NB4 (cell line): Measurements from ENCODE around the gene ANKRD65.

Source experiments
- POLR2A ChIP-seq: IDR thresholded peaks from 2 replicates; pipeline ENCODE4 v1.6.1; 2011; ENCODE audit warnings: mild to moderate bottlenecking; ENCODE audit not compliant: insufficient read length; ENCODE audit errors: extremely low read depth
- TF ChIP-seq, protein P1 (sequence below): IDR thresholded peaks from one replicate; pipeline ENCODE4 v1.5.1; 2012; ENCODE audit warnings: low read depth, low read length
- TF ChIP-seq, protein P2 (sequence below): IDR thresholded peaks from 2 replicates; pipeline ENCODE4 v1.6.1; 2011; ENCODE audit warnings: low read depth, low read length

DNA sequence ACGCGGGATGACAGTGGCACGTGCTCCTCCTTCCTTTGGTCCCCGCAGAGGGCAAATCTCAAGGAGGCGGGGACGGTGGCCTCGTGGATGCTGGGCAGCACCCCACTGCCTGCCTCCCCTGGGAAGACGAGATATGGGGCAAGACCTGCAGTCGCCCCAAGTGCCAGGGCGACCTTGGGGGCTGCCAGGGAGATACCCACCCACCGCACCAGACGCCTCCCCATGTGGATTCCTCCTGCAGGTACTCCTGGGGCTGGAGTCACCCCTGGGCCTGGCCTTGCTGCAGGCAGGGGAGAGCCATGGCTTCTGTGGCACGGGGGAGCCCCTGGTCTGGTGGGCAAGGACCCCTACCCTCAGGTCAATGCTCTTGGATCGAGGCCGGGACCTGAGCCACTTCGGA is 40.2 kb downstream of the ANKRD65 start:
- TF ChIP-seq, protein P1, sequence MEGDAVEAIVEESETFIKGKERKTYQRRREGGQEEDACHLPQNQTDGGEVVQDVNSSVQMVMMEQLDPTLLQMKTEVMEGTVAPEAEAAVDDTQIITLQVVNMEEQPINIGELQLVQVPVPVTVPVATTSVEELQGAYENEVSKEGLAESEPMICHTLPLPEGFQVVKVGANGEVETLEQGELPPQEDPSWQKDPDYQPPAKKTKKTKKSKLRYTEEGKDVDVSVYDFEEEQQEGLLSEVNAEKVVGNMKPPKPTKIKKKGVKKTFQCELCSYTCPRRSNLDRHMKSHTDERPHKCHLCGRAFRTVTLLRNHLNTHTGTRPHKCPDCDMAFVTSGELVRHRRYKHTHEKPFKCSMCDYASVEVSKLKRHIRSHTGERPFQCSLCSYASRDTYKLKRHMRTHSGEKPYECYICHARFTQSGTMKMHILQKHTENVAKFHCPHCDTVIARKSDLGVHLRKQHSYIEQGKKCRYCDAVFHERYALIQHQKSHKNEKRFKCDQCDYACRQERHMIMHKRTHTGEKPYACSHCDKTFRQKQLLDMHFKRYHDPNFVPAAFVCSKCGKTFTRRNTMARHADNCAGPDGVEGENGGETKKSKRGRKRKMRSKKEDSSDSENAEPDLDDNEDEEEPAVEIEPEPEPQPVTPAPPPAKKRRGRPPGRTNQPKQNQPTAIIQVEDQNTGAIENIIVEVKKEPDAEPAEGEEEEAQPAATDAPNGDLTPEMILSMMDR = no peak
- no peak for TF ChIP-seq POLR2A
- TF ChIP-seq, protein P2, sequence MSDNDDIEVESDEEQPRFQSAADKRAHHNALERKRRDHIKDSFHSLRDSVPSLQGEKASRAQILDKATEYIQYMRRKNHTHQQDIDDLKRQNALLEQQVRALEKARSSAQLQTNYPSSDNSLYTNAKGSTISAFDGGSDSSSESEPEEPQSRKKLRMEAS = no peak
